Loucy (cell line): ENCODE results near the gene TAB2.

Experiments
- CTCF ChIP-seq: fragments of 200-600 bp; sonication (generic); conservative IDR thresholded peaks from 2 replicates; pipeline ENCODE4 v1.5.1; 2014; ENCODE audit warnings: mild to moderate bottlenecking, antibody characterized with exemption, low read length
- EZH2phosphoT487 ChIP-seq: fragments of 200-600 bp; IDR thresholded peaks from 2 replicates; pipeline ENCODE4 v1.6.1; 2018; ENCODE audit warnings: antibody characterized with exemption, mild to moderate bottlenecking, moderate library complexity, borderline replicate concordance

- TF ChIP-seq CTCF = no peak
- no peak for TF ChIP-seq EZH2phosphoT487
Measured at GRCh38 chr6:149333266-149333620, 15.7 kb downstream of the TAB2 start.
